Tibial nerve (tissue), 4 donors: Measurements from ENCODE around the gene UBE2O.

Source experiments
- EP300 ChIP-seq, 2 donors: sonication (generic); formaldehyde crosslinking; IDR thresholded peaks; one replicate each; pipeline ENCODE4 v1.6.1; 2017; ENCODE audit warnings: antibody characterized with exemption in 2 of 2, mild to moderate bottlenecking in 1 of 2
- POLR2A ChIP-seq, 2 donors: fragments of 450-650 bp; IDR thresholded peaks; one replicate each; pipeline ENCODE4 v1.6.1; 2017; ENCODE audit warnings: antibody characterized with exemption in 2 of 2, mild to moderate bottlenecking in 2 of 2, moderate library complexity in 2 of 2
- TF ChIP-seq, protein P1 (sequence below), 5 experiments: fragments of 200-600 bp in 3 of 5; fragments of 450-650 bp in 2 of 5; sonication (generic) in 3 of 5; IDR thresholded peaks; one replicate each; pipeline ENCODE4 v1.5.1; 2016 to 2019; ENCODE audit warnings: antibody characterized with exemption in 5 of 5, mild to moderate bottlenecking in 3 of 5, moderate library complexity in 2 of 5

DNA sequence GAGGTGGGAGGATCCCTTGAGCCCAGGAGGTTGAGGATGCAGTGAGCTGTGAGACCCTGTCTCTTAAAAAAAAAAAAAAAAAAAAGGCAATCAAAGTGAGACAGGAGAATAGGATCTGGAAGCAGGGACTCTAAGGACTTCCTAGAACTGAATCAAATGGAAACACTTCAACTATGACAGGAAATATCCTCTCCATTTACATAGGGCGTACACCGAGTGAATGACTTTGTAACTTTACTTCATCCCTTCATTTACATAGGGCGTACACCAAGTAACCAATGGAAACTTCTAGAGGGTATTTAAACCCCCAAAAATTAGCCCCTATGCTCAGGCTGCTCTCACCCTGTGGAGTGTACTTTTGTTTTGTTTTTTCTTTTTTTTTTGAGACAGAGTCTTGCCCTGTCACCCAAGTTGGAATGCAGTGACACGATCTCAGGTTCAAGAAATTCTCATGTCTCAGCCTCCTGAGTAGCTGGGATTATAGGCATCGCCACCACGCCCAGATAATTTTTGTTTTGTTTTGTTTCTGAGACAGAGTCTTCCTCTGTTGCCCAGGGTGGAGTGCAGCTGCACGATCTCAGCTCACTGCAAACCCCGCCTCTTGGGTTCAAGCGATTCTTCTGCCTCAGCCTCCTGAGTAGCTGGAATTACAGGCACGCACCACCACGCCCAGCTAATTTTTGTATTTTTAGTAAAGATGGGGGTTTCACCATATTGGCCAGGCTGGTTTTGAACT lies 89.7 kb downstream of the UBE2O start:
- TF ChIP-seq, protein P1, sequence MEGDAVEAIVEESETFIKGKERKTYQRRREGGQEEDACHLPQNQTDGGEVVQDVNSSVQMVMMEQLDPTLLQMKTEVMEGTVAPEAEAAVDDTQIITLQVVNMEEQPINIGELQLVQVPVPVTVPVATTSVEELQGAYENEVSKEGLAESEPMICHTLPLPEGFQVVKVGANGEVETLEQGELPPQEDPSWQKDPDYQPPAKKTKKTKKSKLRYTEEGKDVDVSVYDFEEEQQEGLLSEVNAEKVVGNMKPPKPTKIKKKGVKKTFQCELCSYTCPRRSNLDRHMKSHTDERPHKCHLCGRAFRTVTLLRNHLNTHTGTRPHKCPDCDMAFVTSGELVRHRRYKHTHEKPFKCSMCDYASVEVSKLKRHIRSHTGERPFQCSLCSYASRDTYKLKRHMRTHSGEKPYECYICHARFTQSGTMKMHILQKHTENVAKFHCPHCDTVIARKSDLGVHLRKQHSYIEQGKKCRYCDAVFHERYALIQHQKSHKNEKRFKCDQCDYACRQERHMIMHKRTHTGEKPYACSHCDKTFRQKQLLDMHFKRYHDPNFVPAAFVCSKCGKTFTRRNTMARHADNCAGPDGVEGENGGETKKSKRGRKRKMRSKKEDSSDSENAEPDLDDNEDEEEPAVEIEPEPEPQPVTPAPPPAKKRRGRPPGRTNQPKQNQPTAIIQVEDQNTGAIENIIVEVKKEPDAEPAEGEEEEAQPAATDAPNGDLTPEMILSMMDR (IDR thresholded peaks at IDR 0.05), result no peak
- TF ChIP-seq POLR2A (IDR thresholded peaks at IDR 0.05), result no peak
- no peak for TF ChIP-seq EP300 (IDR thresholded peaks at IDR 0.05)
